GM19238 (cell line): Measurements from ENCODE around the gene CAPNS1.
"Not testable (repeated sequence)": the region's sequence is repeated elsewhere in the genome, so short reads cannot be mapped to it uniquely, and the experiment has no call there.

Experiments
- DNase-seq: peaks from one replicate; pipeline ENCODE4 v3.0.0; 2011; ENCODE audit warnings: low spot score; ENCODE audit not compliant: insufficient read length

The CAPNS1 gene

DNA sequence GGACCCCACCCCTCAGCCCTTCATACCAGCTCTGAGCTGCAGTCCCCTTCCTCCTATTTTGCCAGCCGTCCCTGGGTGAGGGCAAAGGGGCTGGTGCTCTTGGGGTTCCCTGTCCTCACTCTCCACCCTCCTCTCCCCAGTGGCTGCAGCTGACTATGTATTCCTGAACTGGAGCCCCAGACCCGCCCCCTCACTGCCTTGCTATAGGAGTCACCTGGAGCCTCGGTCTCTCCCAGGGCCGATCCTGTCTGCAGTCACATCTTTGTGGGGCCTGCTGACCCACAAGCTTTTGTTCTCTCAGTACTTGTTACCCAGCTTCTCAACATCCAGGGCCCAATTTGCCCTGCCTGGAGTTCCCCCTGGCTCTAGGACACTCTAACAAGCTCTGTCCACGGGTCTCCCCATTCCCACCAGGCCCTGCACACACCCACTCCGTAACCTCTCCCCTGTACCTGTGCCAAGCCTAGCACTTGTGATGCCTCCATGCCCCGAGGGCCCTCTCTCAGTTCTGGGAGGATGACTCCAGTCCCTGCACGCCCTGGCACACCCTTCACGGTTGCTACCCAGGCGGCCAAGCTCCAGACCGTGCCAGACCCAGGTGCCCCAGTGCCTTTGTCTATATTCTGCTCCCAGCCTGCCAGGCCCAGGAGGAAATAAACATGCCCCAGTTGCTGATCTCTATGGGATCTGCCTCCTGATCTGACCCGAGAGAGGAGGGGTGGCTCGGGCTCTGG, 10.0 kb downstream of the CAPNS1 start:
- DNase-seq = no peak

DNA sequence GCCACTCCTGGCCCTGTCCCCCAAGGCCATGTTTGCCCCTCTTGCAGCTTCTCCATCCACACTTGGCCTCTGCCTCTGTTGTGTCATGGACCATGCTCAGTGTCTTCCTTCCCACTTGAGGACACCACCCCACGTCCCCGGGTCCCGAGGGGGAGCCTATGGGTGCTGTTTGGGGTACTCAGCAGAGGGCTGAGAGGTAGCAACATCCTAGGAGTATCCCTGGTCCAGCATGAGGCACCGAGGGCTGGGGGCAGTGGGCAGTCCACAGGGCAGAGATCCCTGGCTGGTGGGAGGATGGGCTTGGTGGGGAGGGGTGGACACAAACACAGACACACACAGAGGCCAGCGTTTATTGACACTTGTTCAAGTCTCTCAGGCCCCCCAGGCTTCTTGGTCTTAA, 10.7 kb downstream of the CAPNS1 start:
- no peak for DNase-seq

DNA sequence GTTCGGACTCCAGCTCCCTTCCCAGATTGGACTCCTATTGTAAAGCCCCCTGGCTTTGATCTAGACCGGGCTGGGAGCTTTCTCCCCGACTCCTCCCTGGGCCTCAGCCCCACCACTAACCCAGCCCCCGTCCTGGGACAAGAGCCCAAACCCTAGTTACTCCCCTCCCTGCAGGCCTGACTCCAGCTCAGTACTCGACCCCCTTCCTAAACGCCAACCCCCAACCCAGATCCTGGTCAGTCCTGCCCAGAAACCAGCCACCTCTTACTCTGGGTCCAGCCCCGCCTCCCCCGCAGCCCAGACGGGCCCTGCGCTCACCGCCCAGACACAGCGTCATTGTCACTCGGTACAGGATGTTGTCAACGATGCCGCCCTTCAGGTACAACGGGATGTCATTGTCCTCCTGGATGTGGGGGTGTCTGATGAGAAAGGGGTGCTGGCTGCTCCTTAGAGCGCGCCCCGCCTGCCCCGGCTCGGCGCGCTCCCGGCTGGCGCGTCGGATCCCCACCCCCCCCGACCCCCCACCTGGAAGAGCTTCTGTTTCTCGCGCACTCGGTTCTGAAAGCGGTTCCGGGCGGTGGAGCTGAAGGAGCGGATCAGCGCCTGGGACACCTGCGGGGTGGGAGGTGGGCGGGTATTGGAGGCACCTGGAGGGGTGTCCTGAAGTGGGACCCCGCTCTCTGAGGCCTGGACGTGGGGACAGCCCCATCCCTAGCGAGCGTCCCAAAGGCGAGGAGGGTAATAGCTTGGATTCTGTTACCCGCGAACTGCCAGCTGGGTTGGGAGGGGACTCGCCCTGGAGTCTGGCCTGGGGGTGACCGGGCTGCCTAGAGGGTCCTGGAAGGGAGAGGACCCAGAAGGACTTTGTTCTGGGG, 11.5 kb downstream of the CAPNS1 start:
- DNase-seq = no peak

DNA sequence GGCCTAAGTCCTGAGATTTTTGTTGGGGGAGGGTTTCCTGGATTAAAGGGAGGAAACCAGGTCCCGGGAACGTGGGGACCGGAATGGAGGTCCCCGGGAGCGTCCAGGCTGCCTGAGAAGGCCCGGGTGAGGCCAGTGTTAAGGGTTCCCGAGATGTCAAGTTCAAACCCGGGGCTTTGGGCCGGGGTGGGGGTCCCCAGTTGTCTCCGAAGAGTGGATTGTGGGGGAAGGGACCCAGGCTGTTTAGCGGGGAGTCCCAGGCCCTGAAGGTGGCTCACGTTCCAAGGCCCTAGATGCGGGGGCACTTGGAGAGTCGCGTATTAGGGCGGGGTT, 12.1 kb downstream of the CAPNS1 start:
- DNase-seq = no peak

DNA sequence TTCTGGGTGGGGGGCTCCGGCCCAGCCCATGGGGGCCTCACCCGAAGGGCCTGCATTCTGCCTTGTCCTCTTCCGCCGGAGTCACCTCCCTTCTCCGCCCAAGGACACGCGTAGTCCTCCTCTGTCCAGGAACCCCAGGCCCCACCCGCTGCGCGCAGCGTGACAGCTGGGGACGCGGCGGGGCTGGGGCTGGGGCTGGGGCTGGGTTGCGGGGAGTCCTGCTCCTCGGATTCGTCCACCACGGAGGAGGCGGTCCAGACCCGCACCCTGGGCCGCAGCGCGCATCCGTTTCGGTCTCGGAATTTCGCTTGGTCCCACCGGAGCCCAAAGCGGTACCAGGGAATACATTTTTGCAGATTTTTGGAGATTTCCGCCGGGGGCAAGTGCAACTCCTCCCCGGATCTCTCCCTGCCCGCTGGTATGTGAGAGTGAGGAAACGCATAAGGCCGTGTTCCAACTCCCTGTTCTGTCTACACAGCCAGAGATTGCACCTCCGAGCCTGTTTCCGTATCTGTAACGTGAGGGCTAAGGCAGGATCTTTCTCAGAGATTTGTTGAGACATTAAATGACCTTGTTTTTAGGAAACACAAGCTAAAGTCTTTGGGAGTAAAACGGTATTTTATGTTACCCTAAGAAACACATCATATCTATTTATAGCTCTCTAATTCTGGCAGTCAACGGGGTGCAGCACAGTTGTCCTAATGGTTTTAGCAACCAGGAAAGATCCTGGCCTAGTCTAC, 12.7 kb downstream of the CAPNS1 start, which contains the start of gene COX7A1:
Gene COX7A1, minus strand, starts transcription at position 96 of the 740 bp plus-strand sequence. Its CDS starts 40 bp downstream, at position 56.
- DNase-seq = no peak

DNA sequence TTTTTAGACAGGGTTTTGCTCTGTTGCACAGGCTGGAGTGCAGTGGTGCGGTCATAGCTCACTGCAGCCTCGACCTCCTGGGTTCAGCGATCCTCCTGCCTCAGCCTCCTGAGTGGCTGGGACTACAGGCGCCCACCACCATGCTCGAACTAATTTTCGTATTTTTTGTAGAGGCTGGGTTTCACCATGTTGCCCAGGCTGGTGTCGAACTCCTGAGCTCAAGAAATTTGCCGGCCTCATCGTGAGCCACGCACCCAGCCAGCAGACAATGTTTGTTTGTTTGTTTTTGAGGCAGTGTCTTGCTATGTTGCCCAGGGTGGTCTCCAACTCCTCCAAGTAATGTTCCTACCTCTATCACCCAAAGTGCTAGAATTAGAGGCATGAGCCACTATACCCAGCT, 13.3 kb downstream of the CAPNS1 start:
- no peak for DNase-seq

DNA sequence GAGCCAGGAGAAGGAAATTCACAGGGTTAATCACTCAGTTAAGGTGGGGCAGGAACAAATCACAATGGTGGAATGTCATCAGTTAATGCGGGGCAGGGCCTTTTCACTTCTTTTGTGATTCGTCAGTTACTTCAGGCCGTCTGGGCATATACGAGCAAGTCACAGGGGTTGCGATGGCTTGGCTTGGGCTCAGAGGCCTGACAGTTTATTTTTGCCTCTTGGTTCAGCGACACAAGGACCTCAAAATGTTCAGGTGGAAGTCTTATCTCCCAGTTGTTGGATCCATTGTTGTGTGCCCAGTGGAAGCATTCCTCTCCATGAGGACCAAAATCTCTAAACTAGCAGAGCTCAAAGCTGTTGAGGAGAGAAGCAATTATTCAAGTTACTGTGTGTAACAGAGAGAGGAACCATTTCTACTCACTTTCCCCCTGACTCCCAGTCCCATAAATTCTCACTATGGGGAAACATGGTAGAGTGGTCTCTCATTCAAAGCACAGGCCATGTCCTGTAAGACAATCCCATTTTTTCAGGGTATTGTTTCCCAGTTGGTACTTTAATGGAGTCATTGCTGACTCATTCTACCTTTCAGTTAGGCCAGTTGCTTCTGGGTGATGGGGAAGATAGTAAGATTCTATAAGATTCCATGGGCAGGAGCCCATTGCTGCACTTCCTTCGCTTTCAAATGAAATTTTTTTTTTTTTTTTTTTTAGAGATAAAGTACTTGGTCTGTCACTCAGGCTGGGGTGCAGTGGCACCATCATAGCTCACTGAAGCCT, 21.1 kb downstream of the CAPNS1 start:
- no peak for DNase-seq

DNA sequence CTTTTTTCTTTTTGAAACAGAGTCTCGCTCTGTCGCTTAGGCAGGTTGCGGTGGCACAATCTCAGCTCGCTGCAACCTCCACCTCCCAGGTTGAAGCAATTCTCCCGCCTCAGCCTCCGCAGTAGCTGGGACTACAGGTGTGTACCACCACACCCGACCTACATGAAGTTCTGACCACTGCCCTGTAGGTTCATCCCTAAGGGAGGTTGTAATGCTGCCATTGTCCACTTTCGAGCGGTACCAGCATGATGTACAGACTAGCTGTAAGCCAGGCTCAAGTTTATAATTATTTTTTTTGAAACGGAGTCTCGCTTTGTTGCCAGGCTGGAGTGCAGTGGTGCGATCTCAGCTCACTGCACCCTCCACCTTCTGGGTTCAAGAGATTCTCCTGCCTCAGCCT, 23.9 kb downstream of the CAPNS1 start:
- no peak for DNase-seq

DNA sequence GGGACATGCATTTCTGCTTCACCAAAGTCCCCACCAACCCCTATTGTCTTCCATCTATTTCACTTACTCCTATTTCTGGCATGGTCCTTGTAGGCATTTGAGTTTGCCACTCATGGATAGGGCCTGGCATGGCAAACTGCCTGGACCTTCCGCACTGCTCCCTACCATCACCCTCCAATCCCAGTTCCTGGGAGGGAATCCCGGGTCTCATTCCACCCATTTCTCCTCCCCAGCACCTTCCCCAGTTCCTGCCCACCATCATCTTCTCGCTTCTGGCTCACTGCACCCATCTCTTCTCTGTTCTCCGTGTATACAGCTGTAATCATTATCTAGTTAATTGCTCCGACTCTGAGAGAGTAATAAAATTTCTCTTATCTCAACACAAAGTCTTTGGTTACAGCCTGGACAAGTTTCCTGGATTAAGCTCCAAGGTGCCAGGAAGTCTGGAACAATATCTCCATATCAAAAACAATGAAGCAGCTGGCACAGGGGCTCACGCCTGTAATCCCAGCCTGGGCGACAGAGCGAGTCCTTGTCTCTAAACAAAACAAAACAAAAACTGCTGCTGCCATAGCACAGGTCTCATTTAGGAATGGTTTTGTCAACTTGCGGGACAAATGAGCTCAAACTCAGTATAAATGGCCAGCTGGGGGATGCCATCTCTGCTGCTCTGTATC, 29.4 kb downstream of the CAPNS1 start:
- no peak for DNase-seq

DNA sequence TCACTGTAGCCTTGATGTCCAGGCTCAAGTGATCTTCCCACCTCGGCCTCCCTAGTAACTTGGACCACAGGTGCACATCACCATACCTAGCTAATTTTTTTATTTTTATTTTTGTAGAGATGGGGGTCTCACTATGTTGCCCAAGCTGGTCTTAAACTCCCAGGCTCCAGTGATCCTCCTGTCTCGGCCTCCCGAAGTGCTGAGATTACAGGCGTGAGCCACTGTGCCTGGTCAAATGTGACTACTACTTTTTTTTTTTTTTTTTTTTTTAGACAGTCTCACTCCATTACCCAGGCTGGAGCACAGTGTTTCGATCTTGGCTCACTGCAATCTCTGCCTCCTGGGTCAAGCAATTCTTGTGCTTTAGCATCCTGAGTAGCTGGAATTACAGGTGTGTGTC, 33.0 kb downstream of the CAPNS1 start:
- DNase-seq = no peak

DNA sequence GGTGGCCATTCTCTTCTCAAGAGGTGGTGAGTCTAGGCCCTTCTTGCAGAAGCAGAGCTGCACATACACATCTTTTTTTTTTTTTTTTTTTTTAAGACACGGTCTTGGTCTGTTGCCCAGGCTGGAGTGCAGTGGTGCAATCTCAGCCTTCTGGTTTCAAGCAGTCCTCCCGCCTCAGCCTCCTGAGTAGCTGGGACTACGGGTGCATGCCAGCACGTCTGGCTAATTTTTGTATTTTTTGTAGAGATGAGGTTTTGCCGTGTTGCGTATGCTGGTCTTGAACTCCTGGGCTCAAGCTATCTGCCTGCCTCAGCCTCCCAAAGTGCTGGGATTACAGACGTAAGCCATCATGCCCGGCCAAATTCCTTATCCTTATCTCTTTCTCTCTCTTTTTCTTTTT, 34.0 kb downstream of the CAPNS1 start:
- not testable (repeated sequence) for DNase-seq

DNA sequence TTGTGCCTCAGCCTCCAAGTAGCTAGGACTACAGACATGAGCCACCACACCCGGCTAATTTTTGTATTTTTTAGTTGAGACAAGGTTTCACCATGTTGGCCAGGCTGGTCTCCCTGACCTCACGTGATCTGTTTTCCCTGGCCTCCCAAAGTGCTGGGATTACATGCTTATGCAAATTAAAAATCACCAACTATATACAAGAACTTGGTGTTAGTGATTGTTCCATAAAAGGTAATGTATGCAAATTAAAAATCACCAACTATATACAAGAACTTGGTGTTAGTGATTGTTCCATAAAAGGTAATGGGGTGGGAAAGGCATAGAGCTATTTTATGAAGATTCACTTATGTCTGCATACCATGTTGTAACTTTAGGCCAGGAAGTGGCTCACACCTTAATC, 39.2 kb downstream of the CAPNS1 start:
- DNase-seq = not testable (repeated sequence)

DNA sequence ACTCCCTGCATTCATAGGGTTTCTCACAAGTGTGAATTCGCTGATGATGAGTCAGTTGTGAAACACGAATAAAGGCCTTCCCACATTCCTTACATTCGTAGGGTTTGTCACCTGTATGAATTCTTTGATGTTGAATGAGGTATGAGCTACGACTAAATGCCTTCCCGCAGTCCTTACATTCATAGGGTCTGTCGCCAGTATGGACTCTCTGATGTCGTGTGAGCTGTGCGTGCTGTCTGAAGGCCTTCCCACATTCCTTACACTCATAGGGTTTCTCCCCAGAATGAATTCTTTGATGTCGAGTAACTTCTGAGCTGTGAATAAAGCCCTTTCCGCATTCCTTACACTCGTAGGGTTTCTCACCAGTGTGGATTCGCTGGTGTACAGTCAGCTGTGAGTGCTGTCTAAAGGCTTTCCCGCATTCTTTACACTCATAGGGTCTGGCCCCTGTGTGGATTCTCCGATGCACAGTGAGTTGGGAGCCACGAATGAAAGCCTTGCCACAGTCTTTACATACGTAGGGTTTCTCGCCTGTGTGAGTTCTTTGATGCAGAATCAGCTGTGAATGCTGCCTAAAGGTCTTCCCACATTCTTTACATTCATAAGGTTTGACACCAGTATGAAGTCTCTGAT, 42.9 kb downstream of the CAPNS1 start:
- no peak for DNase-seq

DNA sequence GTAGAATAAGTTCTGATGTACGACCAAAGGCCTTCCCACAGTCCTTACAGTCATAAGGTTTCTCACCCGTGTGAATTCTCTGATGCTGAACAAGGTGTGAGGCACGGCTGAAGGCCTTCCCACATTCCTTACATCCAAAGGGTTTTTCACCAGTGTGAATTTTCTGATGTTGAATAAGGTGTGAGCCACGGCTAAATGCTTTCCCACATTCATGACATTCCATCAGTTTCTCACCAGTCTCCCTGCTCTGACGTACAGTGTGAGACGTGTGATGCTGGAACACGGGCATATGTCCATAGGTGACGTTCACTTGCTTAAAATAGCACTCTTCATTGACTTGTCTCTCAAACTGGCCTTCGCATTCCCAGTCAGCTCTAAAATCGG, 43.4 kb downstream of the CAPNS1 start:
- no peak for DNase-seq

DNA sequence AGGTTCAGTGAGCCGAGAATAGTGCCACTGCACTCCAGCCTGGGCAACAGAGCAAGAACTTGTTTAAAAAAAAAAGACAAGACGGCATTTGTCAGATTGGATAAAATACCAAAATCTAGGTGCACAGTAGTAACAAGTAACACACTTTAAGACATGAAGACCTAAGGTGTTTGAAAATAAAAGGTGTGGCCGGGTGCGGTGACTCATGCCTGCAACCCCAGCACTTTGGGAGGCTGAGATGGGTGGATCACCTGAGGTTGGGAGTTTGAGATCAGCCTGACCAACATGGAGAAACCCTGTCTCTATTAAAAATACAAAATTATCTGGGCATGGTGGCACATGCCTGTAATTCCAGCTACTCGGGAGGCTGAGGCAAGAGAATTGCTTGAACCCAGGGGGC, 46.9 kb downstream of the CAPNS1 start:
- DNase-seq = not testable (repeated sequence)

DNA sequence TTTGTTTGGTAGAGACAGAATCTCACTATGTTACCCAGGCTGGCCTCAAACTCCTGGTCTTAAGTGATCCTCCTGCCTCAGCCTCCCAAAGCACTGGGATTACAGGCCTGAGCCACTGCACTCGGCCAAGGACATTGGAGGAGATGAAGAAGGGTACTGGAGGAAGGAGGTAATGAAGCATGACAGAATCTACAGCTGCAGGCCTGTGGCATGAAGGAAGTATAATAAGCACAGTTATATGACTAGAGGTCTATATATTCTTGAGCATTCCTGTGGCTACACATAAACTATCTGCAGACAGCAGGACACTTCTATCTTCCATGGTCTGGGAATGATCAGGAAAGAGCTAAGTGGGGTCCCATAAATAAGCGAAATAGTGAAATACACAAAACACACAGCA, 56.4 kb downstream of the CAPNS1 start:
- no peak for DNase-seq

DNA sequence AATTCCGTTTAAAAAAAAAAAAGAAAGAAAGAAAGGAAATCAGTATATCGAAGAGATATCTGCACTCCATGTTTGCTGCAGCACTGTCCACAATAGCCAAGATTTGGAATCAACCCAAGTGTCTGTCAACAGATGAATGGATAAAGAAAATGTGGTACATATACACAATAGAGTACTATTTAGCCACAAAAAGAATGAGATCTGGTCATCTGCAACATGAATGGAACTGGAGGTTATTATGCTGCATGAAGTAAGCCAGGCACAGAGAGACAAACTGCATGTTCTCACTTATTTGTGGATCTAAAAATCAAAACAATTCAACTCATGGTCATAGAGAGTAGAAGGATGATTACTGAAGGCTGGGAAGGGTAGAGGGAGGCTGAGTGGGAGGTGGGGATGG, 58.3 kb downstream of the CAPNS1 start:
- DNase-seq = no peak
